Measurements from ENCODE around the gene MBOAT1.
"Not testable (repeated sequence)": the region's sequence is repeated elsewhere in the genome, so short reads cannot be mapped to it uniquely, and the experiment has no call there.

Gene MBOAT1

GRCh38 chr6:20170455-20171148 lies 41.7 kb downstream of the MBOAT1 start:
- DNase-seq (ENCODE audit: low spot score), result no peak

GRCh38 chr6:20169786-20170185 lies 42.5 kb downstream of the MBOAT1 start:
- no peak for DNase-seq (ENCODE audit: low spot score)

- no peak for DNase-seq (ENCODE audit: low spot score)
Observed at GRCh38 chr6:20169119-20169557, 43.1 kb downstream of the MBOAT1 start.

DNA sequence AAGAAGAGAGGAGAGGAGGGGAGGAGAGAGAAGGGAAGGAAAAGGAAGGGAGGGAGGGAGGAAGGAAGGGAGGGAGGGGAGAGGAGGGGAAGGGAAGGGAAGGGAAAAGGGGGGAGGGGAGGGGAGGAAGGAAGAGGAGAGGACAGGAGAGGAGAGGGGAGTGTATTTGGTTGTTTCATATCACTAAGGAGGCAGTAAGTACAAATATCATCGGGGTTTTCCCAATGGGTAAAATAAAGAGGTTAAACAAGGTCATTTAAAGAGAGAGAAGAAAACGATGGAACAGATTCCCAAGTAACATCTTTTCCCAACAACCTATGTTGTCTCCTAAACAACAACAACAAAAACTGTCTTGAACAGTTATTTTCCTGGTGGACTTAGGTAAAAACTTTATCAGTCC lies 43.6 kb downstream of the MBOAT1 start:
- DNase-seq (ENCODE audit: low spot score), result no peak

DNA sequence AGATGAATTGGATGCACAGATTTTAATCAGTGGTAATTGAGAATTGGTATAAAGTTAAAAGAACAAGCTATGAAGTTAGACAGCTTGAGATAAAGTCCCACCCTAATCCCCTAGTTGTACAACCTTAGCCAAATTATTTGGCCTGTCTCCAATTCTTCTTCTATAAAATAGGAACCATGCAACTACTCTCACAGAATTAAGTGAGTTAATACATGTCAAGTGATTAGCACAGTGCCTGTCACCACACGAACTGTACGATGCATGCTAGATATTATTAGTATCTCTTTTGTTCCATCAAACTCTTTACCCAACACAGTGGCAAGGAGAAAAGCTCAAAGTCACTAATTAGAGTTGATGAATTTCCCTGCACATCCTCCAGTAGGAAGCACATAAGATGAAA lies 44.7 kb downstream of the MBOAT1 start:
- no peak for DNase-seq (ENCODE audit: low spot score)

DNA sequence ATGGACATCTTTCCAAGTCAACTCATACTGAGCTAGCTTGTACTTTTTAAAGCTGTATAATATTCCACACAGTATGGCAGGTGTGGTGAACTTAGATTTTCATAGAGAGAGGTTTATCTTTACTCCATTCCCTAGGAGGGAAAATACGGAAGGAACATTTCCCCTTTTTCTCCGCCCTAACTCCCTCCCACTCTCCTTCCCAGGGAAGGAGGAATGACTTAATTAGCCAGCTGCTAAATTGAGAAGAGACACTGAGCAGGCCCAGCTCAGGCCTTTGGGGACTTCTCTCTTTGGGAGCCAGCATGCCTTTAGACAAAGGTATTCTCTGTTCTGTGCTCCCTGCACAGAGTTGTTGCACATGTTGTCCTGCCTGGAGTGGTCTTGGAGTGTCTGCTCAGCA lies 46.1 kb downstream of the MBOAT1 start:
- no peak for DNase-seq (ENCODE audit: low spot score)

- DNase-seq (ENCODE audit: low spot score), result no peak
Observed at GRCh38 chr6:20162515-20162914, 49.8 kb downstream of the MBOAT1 start.

- DNase-seq (ENCODE audit: low spot score), result no peak
Observed at GRCh38 chr6:20160541-20161283, 51.6 kb downstream of the MBOAT1 start.

GRCh38 chr6:20159781-20160540 lies 52.3 kb downstream of the MBOAT1 start:
- peak; percentile 19 for DNase-seq (ENCODE audit: low spot score)

DNA sequence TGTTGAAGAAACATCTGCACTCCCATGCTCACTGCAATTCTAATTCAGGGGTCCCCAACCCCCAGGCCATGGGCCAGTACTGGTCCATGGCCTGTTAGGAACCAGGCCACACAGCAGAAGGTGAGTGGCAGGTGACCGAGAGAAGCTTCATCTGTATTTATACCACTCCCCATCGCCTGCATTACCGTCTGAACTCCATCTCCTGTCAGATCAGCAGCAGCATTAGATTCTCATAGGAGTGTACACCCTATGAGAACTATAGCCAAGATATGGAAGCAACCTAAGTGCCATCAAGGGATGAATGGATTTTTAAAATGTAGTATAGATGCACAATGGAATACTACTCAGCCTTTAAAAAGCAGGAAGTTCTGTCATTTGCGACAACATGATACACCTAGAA lies 53.2 kb downstream of the MBOAT1 start:
- DNase-seq (ENCODE audit: low spot score), result no peak

DNA sequence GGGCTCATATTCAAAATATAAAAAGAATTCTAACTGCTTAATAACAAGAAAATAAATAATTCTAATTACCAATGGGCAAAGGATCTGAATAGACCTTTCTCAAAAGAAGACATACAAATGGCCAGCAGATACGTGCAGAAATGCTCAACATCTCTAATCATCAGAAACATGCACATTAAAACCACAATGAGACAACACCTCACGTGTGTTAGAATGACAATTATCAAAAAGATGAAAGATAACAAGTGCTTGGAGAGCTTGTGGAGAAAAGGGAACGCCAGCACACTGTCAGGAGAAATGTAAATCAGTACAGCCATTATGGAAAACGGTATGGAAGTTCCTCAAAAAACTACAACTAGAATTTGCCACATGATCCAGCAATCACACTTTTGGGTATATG lies 53.6 kb downstream of the MBOAT1 start:
- DNase-seq (ENCODE audit: low spot score), result no peak

DNA sequence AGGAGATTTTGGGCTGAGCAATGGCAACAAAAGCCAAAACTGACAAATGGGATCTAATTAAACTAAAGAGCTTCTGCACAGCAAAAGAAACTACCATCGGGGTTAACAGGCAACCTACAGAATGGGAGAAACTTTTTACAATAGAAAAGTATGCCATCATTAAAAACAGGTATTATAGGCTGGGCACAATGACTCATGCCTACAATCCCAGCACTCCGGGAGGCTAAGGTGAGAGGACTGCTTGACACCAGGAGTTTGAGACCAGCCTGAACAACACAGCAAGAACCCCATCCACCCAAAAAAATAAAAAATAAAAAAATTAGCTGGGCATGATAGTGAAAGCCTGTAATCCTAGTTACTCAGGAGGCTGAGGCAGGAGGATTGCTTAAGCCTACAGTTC lies 55.4 kb downstream of the MBOAT1 start:
- no peak for DNase-seq (ENCODE audit: low spot score)

GRCh38 chr6:20154753-20155152 lies 57.5 kb downstream of the MBOAT1 start:
- no peak for DNase-seq (ENCODE audit: low spot score)

DNA sequence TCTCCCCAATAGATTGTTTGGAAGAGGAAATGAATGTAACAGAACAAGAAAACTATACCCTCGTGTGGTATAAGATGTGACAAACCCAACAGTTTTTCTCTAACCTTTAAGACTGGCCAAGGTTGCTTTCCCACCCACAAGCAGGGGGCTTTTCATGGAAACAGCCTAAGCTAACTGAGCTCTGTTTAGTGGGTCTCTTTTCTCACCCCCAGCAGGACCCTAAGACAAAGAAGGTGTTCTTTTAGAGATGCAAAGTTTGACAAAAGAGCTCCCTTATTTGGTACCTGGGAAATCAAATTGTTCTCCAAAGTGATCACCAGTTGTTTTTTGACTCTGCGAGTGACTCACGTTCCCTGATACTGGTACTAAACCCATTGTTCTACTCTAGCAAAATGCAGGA lies 59.1 kb downstream of the MBOAT1 start:
- DNase-seq (ENCODE audit: low spot score), result no peak

- no peak for DNase-seq (ENCODE audit: low spot score)
Observed at GRCh38 chr6:20148433-20148832, 63.8 kb downstream of the MBOAT1 start.

DNA sequence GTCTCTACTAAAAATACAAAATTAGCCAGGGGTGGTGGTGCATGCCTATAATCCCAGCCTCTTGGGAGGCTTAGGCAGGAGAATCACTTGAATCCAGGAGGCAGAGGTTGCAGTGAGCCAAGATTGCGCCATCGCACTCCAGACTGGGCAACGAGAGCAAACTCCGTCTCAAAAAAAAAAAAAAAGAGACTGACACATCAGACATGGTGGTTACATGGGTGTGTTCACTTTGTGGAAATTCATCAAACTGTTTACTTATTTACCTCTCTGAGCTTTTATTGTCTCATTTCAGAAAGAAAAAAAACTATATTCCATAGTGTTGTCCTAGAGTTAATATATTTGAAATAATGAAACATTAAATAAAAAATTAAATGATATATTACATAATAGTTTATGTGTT lies 64.8 kb downstream of the MBOAT1 start:
- DNase-seq (ENCODE audit: low spot score), result no peak

DNA sequence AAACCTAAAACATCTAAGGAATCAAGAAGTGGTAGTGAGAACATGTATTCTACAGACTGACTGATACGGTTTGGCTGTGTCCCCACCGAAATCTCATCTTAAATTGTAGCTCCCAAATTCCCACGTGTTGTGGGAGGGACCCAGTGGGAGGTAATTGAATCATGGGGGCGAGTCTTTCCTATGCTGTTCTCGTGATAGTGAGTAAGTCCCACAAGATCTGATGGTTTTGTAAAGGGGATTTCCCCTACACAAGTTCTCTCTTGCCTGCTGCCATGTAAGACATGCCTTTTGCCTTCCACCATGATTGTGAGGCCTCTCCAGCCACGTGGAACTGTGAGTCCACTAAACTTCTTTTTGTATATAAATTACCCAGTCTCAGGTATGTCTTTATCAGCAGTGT lies 65.4 kb downstream of the MBOAT1 start:
- DNase-seq (ENCODE audit: low spot score), result not testable (repeated sequence)

- no peak for DNase-seq (ENCODE audit: low spot score)
Observed at GRCh38 chr6:20146291-20146690, 66.0 kb downstream of the MBOAT1 start.

DNA sequence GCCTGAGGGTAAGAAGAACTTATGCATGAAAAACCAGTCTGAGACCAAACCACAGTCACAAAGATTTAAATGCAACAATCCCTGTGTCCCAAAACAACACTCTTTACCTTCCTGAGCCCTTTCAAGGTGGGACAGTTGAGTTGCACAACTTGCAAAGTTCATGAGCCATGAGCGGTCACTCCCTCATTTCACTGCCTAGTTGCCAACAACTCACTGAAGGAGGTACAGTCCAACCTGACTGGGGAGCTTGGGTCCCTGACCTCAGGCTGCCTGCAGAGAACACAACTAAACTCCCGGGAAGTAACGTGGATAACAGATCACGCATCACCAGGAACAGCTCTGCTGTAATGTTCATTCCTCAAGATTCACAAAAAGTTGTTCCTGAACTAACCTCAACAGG lies 69.4 kb downstream of the MBOAT1 start:
- no peak for DNase-seq (ENCODE audit: low spot score)

GRCh38 chr6:20141931-20142330 lies 70.3 kb downstream of the MBOAT1 start:
- DNase-seq (ENCODE audit: low spot score), result no peak

DNA sequence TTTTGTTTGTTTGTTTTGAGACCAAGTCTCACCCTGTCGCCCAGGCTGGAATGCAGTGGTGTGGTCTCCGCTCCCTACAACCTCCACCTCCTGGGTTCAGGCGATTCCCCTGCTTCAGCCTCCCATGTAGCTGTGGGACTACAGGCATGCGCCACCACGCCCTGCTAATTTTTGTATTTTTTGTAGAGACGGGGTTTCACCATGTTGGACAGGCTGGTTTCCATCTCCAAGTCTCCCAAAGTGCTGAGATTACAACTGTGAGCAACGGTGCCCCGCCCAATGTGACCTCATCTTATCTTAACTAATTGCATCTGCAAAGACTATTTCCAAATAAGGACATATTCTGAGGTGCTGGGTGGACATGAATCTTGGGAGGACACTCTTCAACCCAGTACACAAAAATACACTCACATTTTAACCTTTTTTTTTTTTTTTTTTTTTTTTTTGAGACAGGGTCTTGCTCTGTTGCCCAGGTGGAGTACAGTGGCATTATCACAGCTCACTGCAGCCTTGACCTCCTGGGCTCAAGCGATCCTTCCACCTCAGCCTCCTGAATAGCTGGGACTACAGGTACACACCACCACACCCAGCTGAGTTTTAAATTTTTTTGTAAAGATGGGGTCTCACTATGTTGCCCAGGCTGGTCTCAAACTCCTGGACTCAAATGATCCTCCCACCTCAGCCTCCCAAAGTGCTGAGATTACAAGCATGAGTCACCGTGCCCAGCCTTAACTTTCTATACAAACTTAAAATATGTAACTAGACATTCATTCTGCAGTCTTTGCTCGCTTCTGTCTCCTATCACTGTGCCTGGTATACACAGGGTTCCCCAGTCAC lies 72.9 kb downstream of the MBOAT1 start:
- DNase-seq (ENCODE audit: low spot score), result not testable (repeated sequence)

DNA sequence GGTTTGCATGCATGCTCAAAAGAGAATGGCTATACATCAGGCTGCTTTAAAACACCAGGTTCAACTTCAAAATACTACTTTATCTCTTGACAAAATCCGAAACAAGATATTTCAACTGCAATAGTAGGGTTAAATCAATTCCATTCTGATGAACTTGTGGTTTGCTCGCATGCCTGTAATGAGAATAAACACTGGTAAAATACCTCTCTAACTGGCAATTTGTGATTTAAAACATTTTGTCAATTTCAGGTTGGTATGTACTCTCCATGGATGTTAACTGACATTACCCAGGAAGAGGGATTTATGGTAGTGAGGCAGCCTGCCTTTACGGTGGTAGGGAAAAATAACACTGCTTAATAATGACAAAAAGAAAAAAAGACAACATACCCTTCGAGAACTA lies 74.4 kb downstream of the MBOAT1 start:
- no peak for DNase-seq (ENCODE audit: low spot score)

Measured in putamen (tissue), 1 donor.